Mesothelial cell of epicardium (in vitro differentiated cells): ENCODE measurements around the gene DOHH. TPM values are rescaled to one million over a fixed set of nuclear protein-coding genes. Genes with fewer than 3 reads are reported as not detected.

Experiments
- DNase-seq, 2 experiments: peaks; one replicate each; pipeline ENCODE4 v3.0.0; 2021; ENCODE audit warnings: low spot score in 2 of 2; ENCODE audit not compliant: unreplicated experiment in 2 of 2
- H3K27ac Mint-ChIP-seq: 2 replicates; pipeline ENCODE4 v1.8.0; 2021; ENCODE audit warnings: mixed read lengths
- H3K27me3 Mint-ChIP-seq: 2 replicates; pipeline ENCODE4 v1.8.0; 2021; ENCODE audit warnings: low read depth, mixed read lengths
- H3K36me3 Mint-ChIP-seq: 2 replicates; pipeline ENCODE4 v1.8.0; 2021; ENCODE audit warnings: mixed read lengths
- H3K4me1 Mint-ChIP-seq: 2 replicates; pipeline ENCODE4 v1.8.0; 2021; ENCODE audit warnings: mixed read lengths
- H3K4me3 Mint-ChIP-seq: 2 replicates; pipeline ENCODE4 v1.8.0; 2021; ENCODE audit warnings: mild to moderate bottlenecking, moderate library complexity, mixed read lengths
- H3K9me3 Mint-ChIP-seq: 2 replicates; pipeline ENCODE4 v1.8.0; 2021; ENCODE audit warnings: mixed read lengths
- total RNA-seq: library from RNA; stranded (reverse); gene quantifications from 3 replicates; pipeline ENCODE4 v1.2.1, GENCODE V29; 2021
- TF ChIP-seq, protein P1 (sequence below): fragments of 200-600 bp; sonication (generic); IDR thresholded peaks from one replicate; pipeline ENCODE4 v1.5.0; 2021; ENCODE audit warnings: antibody characterized with exemption; ENCODE audit not compliant: unreplicated experiment

DOHH gene
- total RNA-seq, 1 donor from 2014 or later: 8.5 TPM

DNA sequence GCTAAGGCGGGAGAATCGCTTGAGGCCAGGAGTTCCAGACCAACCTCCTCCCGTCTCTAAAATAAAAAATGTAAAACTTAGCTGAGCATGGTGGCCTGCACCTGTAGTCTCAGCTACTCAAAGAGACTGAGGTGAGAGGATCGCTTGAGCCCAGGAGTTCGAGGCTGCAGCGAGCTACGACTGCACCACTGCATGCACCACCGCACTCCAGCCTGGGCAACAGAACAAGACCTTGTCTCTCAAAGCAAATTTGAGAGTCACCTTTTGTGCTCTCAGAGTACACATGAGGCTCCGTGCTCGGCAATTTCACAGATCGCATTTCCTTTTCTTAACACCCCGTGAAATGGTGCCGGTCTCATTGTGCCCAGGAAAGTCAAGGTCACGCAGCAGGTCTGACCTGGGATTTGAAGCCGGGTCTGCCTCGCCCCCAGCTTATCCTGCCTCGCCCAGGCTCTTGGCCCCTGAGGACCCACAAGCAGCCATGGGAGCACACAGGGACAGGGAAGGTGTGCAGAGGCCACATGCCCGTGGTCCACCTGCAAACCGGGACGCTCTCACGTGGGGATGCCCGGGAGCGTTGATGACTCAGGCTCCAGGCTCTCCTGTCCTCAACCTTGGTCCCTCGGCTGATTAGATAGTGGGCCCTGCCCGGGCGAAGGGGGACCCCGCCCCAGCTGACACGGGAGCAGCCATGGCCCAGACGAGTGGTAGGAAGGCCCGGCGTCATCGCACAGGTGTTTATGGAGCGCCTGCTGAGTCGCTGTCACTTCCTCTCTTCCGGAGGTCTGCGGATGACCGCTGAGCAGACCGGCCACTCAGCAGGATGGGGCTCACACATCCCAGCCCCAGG lies 19.0 kb downstream of the DOHH start:
- H3K27me3 Mint-ChIP-seq: peaks cover 30% of the 10 kb centered on the region
- H3K9me3 Mint-ChIP-seq: no peaks in the 10 kb centered on the region
- TF ChIP-seq, protein P1, sequence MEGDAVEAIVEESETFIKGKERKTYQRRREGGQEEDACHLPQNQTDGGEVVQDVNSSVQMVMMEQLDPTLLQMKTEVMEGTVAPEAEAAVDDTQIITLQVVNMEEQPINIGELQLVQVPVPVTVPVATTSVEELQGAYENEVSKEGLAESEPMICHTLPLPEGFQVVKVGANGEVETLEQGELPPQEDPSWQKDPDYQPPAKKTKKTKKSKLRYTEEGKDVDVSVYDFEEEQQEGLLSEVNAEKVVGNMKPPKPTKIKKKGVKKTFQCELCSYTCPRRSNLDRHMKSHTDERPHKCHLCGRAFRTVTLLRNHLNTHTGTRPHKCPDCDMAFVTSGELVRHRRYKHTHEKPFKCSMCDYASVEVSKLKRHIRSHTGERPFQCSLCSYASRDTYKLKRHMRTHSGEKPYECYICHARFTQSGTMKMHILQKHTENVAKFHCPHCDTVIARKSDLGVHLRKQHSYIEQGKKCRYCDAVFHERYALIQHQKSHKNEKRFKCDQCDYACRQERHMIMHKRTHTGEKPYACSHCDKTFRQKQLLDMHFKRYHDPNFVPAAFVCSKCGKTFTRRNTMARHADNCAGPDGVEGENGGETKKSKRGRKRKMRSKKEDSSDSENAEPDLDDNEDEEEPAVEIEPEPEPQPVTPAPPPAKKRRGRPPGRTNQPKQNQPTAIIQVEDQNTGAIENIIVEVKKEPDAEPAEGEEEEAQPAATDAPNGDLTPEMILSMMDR: no peak
- no peak for DNase-seq
- H3K4me1 Mint-ChIP-seq: no peaks in the 10 kb centered on the region
- H3K27ac Mint-ChIP-seq: no peak overlapping the region
- H3K36me3 Mint-ChIP-seq: no peaks in the 10 kb centered on the region
- H3K4me3 Mint-ChIP-seq: no peak overlapping the region

GRCh38 chr19:3480383-3481091 lies 19.9 kb downstream of the DOHH start, which contains the start of gene SMIM24:
Gene SMIM24 (minus strand): TSS chr19:3480525. CDS start chr19:3480463, 62 bp downstream.
- H3K4me1 Mint-ChIP-seq: no peaks in the 10 kb centered on the region

GRCh38 chr19:3479834-3480215 lies 20.6 kb downstream of the DOHH start:
- H3K4me3 Mint-ChIP-seq: no peak overlapping the region
- TF ChIP-seq, protein P1: no peak
- H3K27ac Mint-ChIP-seq: no peak overlapping the region
- H3K27me3 Mint-ChIP-seq: peaks cover 27% of the 10 kb centered on the region
- H3K4me1 Mint-ChIP-seq: no peaks in the 10 kb centered on the region
- DNase-seq: no peak
- H3K9me3 Mint-ChIP-seq: no peaks in the 10 kb centered on the region
- H3K36me3 Mint-ChIP-seq: no peaks in the 10 kb centered on the region

More at GRCh38 chr19:3480383-3481091, 19.9 kb downstream of the DOHH start, which contains the start of gene SMIM24:
- no peaks in the 10 kb centered on the region for H3K36me3 Mint-ChIP-seq
- H3K27me3 Mint-ChIP-seq: peaks cover 30% of the 10 kb centered on the region
- H3K9me3 Mint-ChIP-seq: no peaks in the 10 kb centered on the region
- no peak for DNase-seq
- H3K4me3 Mint-ChIP-seq: no peak within 1 kb of the TSS
- H3K27ac Mint-ChIP-seq: no peak within 1 kb of the TSS
- TF ChIP-seq, protein P1: no peak

- Mint-ChIP-seq H3K36me3 (no peaks in the 10 kb centered on the region), H3K27ac (no peak overlapping the region), H3K27me3 (peaks cover 27% of the 10 kb centered on the region), H3K4me3 (no peak overlapping the region), H3K9me3 (no peaks in the 10 kb centered on the region), H3K4me1 (no peaks in the 10 kb centered on the region)
- TF ChIP-seq, protein P1: no peak
- DNase-seq: no peak
Measured at GRCh38 chr19:3479177-3479833, 21.2 kb downstream of the DOHH start.

DNA sequence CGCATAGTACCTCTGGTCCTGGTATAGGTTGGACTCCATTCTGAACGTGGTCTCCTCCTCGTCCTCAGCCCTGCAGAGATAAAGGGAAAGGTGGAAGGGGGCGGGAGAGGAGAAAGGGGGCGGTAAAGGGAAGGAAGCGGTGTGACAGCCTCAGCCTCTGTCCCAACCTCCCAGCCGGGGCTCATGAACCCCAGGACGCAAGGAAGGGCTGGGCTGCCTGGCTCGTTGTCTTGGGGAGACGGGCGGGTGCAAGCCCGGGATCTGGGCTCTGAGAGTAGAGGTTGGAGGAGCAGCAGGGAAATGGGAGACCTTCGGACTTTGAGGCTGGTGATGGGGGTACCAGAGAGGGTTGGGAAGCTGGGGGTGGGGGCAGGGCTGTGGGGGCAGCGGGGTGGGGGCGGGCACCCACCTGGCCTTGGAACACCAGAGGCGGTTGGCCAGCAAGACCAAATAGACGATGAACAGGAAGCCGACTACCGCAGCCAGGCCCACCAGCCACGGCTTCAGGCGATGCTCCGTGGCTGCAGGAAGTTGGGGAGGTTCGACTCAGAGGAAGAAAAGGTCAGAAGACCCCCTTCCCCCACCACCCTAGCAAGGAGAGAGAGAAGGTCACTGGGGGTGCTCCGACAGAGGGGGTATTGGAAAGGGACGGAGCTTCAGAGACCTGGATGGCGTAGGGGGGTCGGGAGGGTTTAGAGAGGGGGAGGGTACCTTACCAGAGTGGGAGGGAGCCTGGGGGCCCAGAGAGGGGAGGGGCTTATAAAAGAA lies 21.9 kb downstream of the DOHH start:
- H3K4me3 Mint-ChIP-seq: no peak overlapping the region
- TF ChIP-seq, protein P1: no peak
- H3K9me3 Mint-ChIP-seq: no peaks in the 10 kb centered on the region
- H3K27ac Mint-ChIP-seq: no peak overlapping the region
- no peaks in the 10 kb centered on the region for H3K36me3 Mint-ChIP-seq
- no peak for DNase-seq
- peaks cover 30% of the 10 kb centered on the region for H3K27me3 Mint-ChIP-seq
- H3K4me1 Mint-ChIP-seq: no peaks in the 10 kb centered on the region
